WERI-Rb-1 (cell line): ENCODE data around the gene CXCL5.

Experiments used
- DNase-seq: peaks from one replicate; pipeline ENCODE4 v3.0.0-alpha.2; 2020
- H3K27ac ChIP-seq: fragments of 250-450 bp; sonication (Bioruptor Pico); 2 replicates; pipeline ENCODE4 v1.5.1; 2020; ENCODE audit warnings: mild to moderate bottlenecking, moderate library complexity
- H3K27me3 ChIP-seq: fragments of 250-450 bp; sonication (Bioruptor Pico); 2 replicates; pipeline ENCODE4 v1.5.1; 2021; ENCODE audit warnings: mild to moderate bottlenecking, low read depth, moderate library complexity; ENCODE audit not compliant: insufficient read depth, severe bottlenecking
- H3K36me3 ChIP-seq: fragments of 250-450 bp; sonication (Bioruptor Pico); 2 replicates; pipeline ENCODE4 v1.5.1; 2020; ENCODE audit warnings: mild to moderate bottlenecking, moderate library complexity
- H3K4me3 ChIP-seq: 2 replicates; pipeline ENCODE4 v1.5.1; 2011; ENCODE audit warnings: low read depth, mild to moderate bottlenecking, control low read depth, low read length
- H3K9me3 ChIP-seq: fragments of 250-450 bp; sonication (Bioruptor Pico); 2 replicates; pipeline ENCODE4 v1.5.1; 2021; ENCODE audit warnings: mild to moderate bottlenecking, moderate library complexity; ENCODE audit not compliant: severe bottlenecking
- TF ChIP-seq, protein P1 (sequence below): IDR thresholded peaks from 2 replicates; pipeline ENCODE4 v1.5.1; 2011; ENCODE audit warnings: low read depth, mild to moderate bottlenecking, control low read depth, inconsistent platforms, low read length

The CXCL5 gene

DNA sequence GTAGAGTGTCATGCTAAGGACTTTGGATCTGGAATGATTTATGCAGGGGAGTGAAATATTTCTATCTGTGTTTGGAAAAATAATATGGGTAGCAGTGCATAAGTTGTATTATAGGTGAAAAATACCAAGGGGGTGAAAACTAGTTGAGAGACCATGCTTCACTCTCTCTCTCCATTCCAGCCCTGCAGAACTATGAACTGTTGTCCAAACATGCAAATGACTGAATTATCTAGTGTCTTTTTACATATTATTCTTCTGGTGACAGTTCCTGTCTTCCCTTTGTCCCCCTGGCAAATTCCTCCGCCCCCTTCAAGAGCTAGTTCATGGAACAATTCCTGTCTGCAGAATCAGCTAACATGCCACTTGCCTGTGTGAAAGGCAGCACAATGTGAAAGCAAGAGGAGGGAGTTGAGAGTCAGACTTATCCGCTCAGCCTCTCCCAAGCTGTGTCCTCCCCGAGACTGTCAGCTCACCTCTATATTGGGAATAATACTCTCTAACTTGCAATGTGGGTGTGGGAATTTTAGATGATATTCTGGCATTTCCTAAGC, 19.0 kb downstream of the CXCL5 start:
- Histone ChIP-seq H3K4me3 (no peak overlapping the region), H3K36me3 (no peaks in the 10 kb centered on the region), H3K27me3 (no peaks in the 10 kb centered on the region), H3K27ac (no peak overlapping the region), H3K9me3 (no peaks in the 10 kb centered on the region)
- TF ChIP-seq, protein P1, sequence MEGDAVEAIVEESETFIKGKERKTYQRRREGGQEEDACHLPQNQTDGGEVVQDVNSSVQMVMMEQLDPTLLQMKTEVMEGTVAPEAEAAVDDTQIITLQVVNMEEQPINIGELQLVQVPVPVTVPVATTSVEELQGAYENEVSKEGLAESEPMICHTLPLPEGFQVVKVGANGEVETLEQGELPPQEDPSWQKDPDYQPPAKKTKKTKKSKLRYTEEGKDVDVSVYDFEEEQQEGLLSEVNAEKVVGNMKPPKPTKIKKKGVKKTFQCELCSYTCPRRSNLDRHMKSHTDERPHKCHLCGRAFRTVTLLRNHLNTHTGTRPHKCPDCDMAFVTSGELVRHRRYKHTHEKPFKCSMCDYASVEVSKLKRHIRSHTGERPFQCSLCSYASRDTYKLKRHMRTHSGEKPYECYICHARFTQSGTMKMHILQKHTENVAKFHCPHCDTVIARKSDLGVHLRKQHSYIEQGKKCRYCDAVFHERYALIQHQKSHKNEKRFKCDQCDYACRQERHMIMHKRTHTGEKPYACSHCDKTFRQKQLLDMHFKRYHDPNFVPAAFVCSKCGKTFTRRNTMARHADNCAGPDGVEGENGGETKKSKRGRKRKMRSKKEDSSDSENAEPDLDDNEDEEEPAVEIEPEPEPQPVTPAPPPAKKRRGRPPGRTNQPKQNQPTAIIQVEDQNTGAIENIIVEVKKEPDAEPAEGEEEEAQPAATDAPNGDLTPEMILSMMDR: no peak
- DNase-seq: no peak

- Histone ChIP-seq H3K36me3 (no peaks in the 10 kb centered on the region), H3K27ac (no peak overlapping the region)
- TF ChIP-seq, protein P1: no peak
Measured at GRCh38 chr4:73978886-73979285, 19.6 kb downstream of the CXCL5 start.

GRCh38 chr4:73976716-73977115, 21.8 kb downstream of the CXCL5 start:
- H3K9me3 ChIP-seq: no peaks in the 10 kb centered on the region
- DNase-seq: no peak
- no peak overlapping the region for H3K27ac ChIP-seq
- no peaks in the 10 kb centered on the region for H3K36me3 ChIP-seq
- H3K27me3 ChIP-seq: no peaks in the 10 kb centered on the region
- no peak overlapping the region for H3K4me3 ChIP-seq
- TF ChIP-seq, protein P1: no peak

More at GRCh38 chr4:73978886-73979285, 19.6 kb downstream of the CXCL5 start:
- no peaks in the 10 kb centered on the region for H3K27me3 ChIP-seq
- no peak for DNase-seq
- no peak overlapping the region for H3K4me3 ChIP-seq
- no peaks in the 10 kb centered on the region for H3K9me3 ChIP-seq

DNA sequence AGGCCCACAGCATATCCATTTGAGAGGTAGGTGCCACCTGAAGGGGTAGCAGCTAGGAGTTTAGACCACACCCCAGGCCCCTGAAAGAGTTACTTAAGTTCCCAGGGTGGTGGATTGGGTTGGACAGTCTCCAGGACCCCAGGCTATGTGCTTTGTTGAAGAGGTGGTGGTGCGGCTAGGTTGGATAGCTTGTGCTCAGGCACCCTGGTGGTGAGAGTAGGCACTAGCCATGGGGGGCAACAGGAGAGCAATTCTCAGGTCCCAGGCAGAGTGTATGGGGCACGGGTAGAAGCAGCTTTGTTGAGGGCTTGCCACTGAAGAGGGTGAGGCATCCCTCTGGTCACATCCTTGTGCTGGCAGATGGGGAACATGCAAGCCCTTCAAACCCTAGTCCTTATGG, 22.3 kb downstream of the CXCL5 start:
- Histone ChIP-seq H3K36me3 (no peaks in the 10 kb centered on the region), H3K27ac (no peak overlapping the region), H3K27me3 (no peaks in the 10 kb centered on the region), H3K4me3 (no peak overlapping the region), H3K9me3 (no peaks in the 10 kb centered on the region)
- no peak for DNase-seq
- TF ChIP-seq, protein P1: no peak

DNA sequence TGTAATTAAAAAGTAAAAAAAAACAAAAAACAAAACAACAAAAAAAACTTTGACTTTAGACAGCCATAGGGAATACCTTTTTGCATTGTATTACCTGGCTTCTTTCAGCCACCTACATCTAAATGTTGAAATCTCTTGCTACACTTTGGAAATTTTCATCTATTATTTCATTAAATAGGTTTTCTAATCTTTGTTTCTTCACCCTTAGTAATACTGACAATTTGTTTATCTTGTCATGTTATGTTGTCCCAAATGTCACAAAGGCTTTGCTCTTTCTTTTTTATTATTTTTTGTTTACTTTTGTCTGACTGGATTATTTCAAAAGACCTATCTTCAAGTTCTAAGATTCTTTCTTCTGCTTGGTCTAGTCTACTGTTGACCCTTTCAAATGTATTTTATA, 24.1 kb downstream of the CXCL5 start:
- Histone ChIP-seq H3K36me3 (no peaks in the 10 kb centered on the region), H3K27ac (no peak overlapping the region), H3K27me3 (no peaks in the 10 kb centered on the region), H3K9me3 (peaks cover 7% of the 10 kb centered on the region), H3K4me3 (no peak overlapping the region)
- TF ChIP-seq, protein P1: no peak
- DNase-seq: no peak

DNA sequence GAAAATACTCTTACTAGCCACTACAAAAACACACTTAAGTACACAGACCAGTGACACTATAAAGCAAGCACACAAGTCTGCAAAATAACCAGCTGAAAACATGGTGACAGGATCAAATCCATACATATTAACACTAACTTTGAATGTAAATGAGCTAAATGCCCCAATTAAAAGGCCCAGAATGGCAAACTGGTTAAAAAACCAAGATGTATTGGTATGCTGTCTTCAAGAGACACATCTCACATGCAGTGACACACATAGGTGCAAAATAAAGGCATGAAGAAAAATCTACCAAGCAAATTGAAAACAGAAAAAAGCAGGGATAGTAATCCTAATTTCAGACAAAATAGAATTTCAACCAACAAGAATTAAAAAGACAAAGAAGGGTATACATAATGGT, 27.5 kb downstream of the CXCL5 start:
- DNase-seq: no peak
- peaks cover 7% of the 10 kb centered on the region for H3K9me3 ChIP-seq

More for the DNA sequence above, 27.5 kb downstream of the CXCL5 start:
- TF ChIP-seq, protein P1: no peak
- Histone ChIP-seq H3K27ac (no peak overlapping the region), H3K36me3 (no peaks in the 10 kb centered on the region), H3K4me3 (no peak overlapping the region), H3K27me3 (no peaks in the 10 kb centered on the region)
